OCI-LY3 (cell line): ENCODE data around the gene CAMTA1.

Experiments used
- H2AFZ ChIP-seq: fragments of 200-600, 300-600 bp; shearing (Covaris generic); 2 replicates; pipeline ENCODE4 v1.6.0; 2014; ENCODE audit warnings: antibody characterized with exemption, low read depth, low read length
- H3K27ac ChIP-seq: fragments of 200-600, 300-600 bp; sonication (generic); 2 replicates; pipeline ENCODE4 v1.5.1; 2014; ENCODE audit warnings: mild to moderate bottlenecking, low read length, moderate library complexity, mixed read lengths
- H3K27me3 ChIP-seq: fragments of 200-600, 300-600 bp; sonication (generic); 2 replicates; pipeline ENCODE4 v1.6.1; 2014; ENCODE audit warnings: low read depth, low read length, mixed read lengths
- H3K36me3 ChIP-seq: fragments of 200-600, 300-600 bp; sonication (generic); replicated peaks from 2 replicates; pipeline ENCODE3; 2014; ENCODE audit warnings: low read depth, low read length, mixed read lengths
- H3K4me1 ChIP-seq: fragments of 300-600, 200-600 bp; sonication (generic); 2 replicates; pipeline ENCODE4 v1.6.1; 2014; ENCODE audit warnings: low read length, mixed read lengths
- H3K4me2 ChIP-seq: fragments of 200-600, 300-600 bp; sonication (generic); 2 replicates; pipeline ENCODE4 v1.6.1; 2014; ENCODE audit warnings: low read length, mixed read lengths
- H3K4me3 ChIP-seq: fragments of 300-600, 200-600 bp; sonication (generic); 2 replicates; pipeline ENCODE4 v1.5.1; 2014; ENCODE audit warnings: antibody characterized with exemption, mild to moderate bottlenecking, low read length, moderate library complexity
- H3K79me2 ChIP-seq: fragments of 300-600, 200-600 bp; shearing (Covaris generic); 2 replicates; pipeline ENCODE4 v1.6.1; 2014; ENCODE audit warnings: mild to moderate bottlenecking, low read length, mixed read lengths
- H3K9ac ChIP-seq: fragments of 300-600, 200-600 bp; shearing (Covaris generic); 2 replicates; pipeline ENCODE4 v1.6.0; 2014; ENCODE audit warnings: mild to moderate bottlenecking, low read length, moderate library complexity
- H3K9me3 ChIP-seq: fragments of 200-600, 300-600 bp; shearing (Covaris generic); 2 replicates; pipeline ENCODE4 v1.6.1; 2014; ENCODE audit warnings: low read length, mixed read lengths; ENCODE audit not compliant: insufficient read depth
- H4K20me1 ChIP-seq: fragments of 200-600, 300-600 bp; sonication (generic); 2 replicates; pipeline ENCODE4 v1.6.1; 2016; ENCODE audit warnings: low read length, mixed read lengths; ENCODE audit not compliant: insufficient read depth
- CTCF ChIP-seq: fragments of 200-600, 300-600 bp; sonication (generic); IDR thresholded peaks from 2 replicates; pipeline ENCODE4 v1.5.1; 2014; ENCODE audit warnings: antibody characterized with exemption, low read length, low read depth
- EZH2phosphoT487 ChIP-seq: fragments of 200-600 bp; shearing (Covaris generic); IDR thresholded peaks from 2 replicates; pipeline ENCODE4 v1.6.1; 2018; ENCODE audit warnings: antibody characterized with exemption, mixed run types, low read depth

Gene CAMTA1

GRCh38 chr1:6796095-6796494 lies 10.8 kb downstream of the CAMTA1 start:
- Histone ChIP-seq H3K9ac (no peak overlapping the region), H3K79me2 (peaks cover 53% of the 10 kb centered on the region), H3K27ac (no peak overlapping the region), H2AFZ (no peak overlapping the region), H3K4me1 (no peaks in the 10 kb centered on the region), H3K27me3 (no peaks in the 10 kb centered on the region), H4K20me1 (peaks cover 25% of the 10 kb centered on the region), H3K9me3 (no peaks in the 10 kb centered on the region), H3K4me3 (no peak overlapping the region), H3K4me2 (no peak overlapping the region), H3K36me3 (peaks cover 2% of the 10 kb centered on the region)
- TF ChIP-seq CTCF, result no peak
- no peak for TF ChIP-seq EZH2phosphoT487

- Histone ChIP-seq H3K4me3 (no peak overlapping the region), H3K9ac (no peak overlapping the region), H3K27me3 (no peaks in the 10 kb centered on the region), H3K4me2 (no peak overlapping the region), H3K36me3 (peaks cover 2% of the 10 kb centered on the region), H2AFZ (no peak overlapping the region), H4K20me1 (peaks cover 25% of the 10 kb centered on the region), H3K4me1 (no peaks in the 10 kb centered on the region), H3K27ac (no peak overlapping the region), H3K79me2 (peaks cover 57% of the 10 kb centered on the region), H3K9me3 (no peaks in the 10 kb centered on the region)
- TF ChIP-seq CTCF (no peak), EZH2phosphoT487 (no peak)
These were observed 14.2 kb downstream of the CAMTA1 start for GRCh38 chr1:6799499-6799898.

- no peaks in the 10 kb centered on the region for H3K36me3 ChIP-seq
- H3K4me2 ChIP-seq, result no peak overlapping the region
- no peak overlapping the region for H2AFZ ChIP-seq
- no peaks in the 10 kb centered on the region for H3K4me1 ChIP-seq
- H3K4me3 ChIP-seq, result no peak overlapping the region
- TF ChIP-seq CTCF, result no peak
- no peak for TF ChIP-seq EZH2phosphoT487
- no peak overlapping the region for H3K9ac ChIP-seq
- H4K20me1 ChIP-seq, result peaks cover 35% of the 10 kb centered on the region
- H3K79me2 ChIP-seq, result peaks cover 57% of the 10 kb centered on the region
- no peaks in the 10 kb centered on the region for H3K9me3 ChIP-seq
- no peaks in the 10 kb centered on the region for H3K27me3 ChIP-seq
- no peak overlapping the region for H3K27ac ChIP-seq
These were observed 15.5 kb downstream of the CAMTA1 start for GRCh38 chr1:6800745-6801144.

- H3K9ac ChIP-seq, result no peak overlapping the region
These were observed 15.9 kb downstream of the CAMTA1 start for GRCh38 chr1:6801199-6801598.

More at GRCh38 chr1:6801199-6801598, 15.9 kb downstream of the CAMTA1 start:
- Histone ChIP-seq H4K20me1 (peaks cover 39% of the 10 kb centered on the region), H3K36me3 (no peaks in the 10 kb centered on the region), H3K4me3 (no peak overlapping the region), H3K79me2 (peaks cover 60% of the 10 kb centered on the region), H3K27me3 (no peaks in the 10 kb centered on the region), H3K4me1 (no peaks in the 10 kb centered on the region), H3K27ac (no peak overlapping the region), H2AFZ (no peak overlapping the region), H3K4me2 (no peak overlapping the region), H3K9me3 (no peaks in the 10 kb centered on the region)
- TF ChIP-seq EZH2phosphoT487 (no peak), CTCF (no peak)
